ENCODE measurements around the gene SLC66A3.

SLC66A3 gene

GRCh38 chr2:11157731-11158130 lies 2.5 kb downstream of the SLC66A3 start:
- no peaks in the 10 kb centered on the region for H3K36me3 ChIP-seq
- no peaks in the 10 kb centered on the region for H3K4me1 ChIP-seq
- H3K27me3 ChIP-seq: no peaks in the 10 kb centered on the region
- no peak overlapping the region for H3K4me3 ChIP-seq (ENCODE audit: low read depth, low read length)
- TF ChIP-seq CTCF (IDR thresholded peaks at IDR 0.05; ENCODE audit: low read depth, low read length): no peak
- H3K9me3 ChIP-seq: no peaks in the 10 kb centered on the region
- no peak for DNase-seq

GRCh38 chr2:11158916-11159573 lies 3.8 kb downstream of the SLC66A3 start:
- no peaks in the 10 kb centered on the region for H3K9me3 ChIP-seq
- peaks cover 3% of the 10 kb centered on the region; the same call in 1 of the 2 replicates for H3K4me1 ChIP-seq
- peak; percentile 40 for DNase-seq
- no peak for TF ChIP-seq CTCF (IDR thresholded peaks at IDR 0.05; ENCODE audit: low read depth, low read length)
- H3K27me3 ChIP-seq: no peaks in the 10 kb centered on the region
- no peak overlapping the region for H3K4me3 ChIP-seq (ENCODE audit: low read depth, low read length)
- no peaks in the 10 kb centered on the region for H3K36me3 ChIP-seq

- TF ChIP-seq CTCF (IDR thresholded peaks at IDR 0.05; ENCODE audit: low read depth, low read length): no peak
- peaks cover 3% of the 10 kb centered on the region; the same call in 1 of the 2 replicates for H3K4me1 ChIP-seq
- DNase-seq: no peak
- no peaks in the 10 kb centered on the region for H3K9me3 ChIP-seq
- H3K27me3 ChIP-seq: no peaks in the 10 kb centered on the region
- no peaks in the 10 kb centered on the region for H3K36me3 ChIP-seq
- H3K4me3 ChIP-seq (ENCODE audit: low read depth, low read length): no peak overlapping the region
Observed at GRCh38 chr2:11159574-11160170, 4.4 kb downstream of the SLC66A3 start.

GRCh38 chr2:11160256-11160655 lies 5.0 kb downstream of the SLC66A3 start:
- peaks cover 3% of the 10 kb centered on the region; the same call in 1 of the 2 replicates for H3K4me1 ChIP-seq
- no peaks in the 10 kb centered on the region for H3K27me3 ChIP-seq
- H3K36me3 ChIP-seq: no peaks in the 10 kb centered on the region
- DNase-seq: no peak
- H3K9me3 ChIP-seq: no peaks in the 10 kb centered on the region
- no peak for TF ChIP-seq CTCF (IDR thresholded peaks at IDR 0.05; ENCODE audit: low read depth, low read length)
- H3K4me3 ChIP-seq (ENCODE audit: low read depth, low read length): no peak overlapping the region

- TF ChIP-seq CTCF (IDR thresholded peaks at IDR 0.05; ENCODE audit: low read depth, low read length): no peak
- peaks cover 3% of the 10 kb centered on the region; the same call in 1 of the 2 replicates for H3K4me1 ChIP-seq
- DNase-seq: no peak
- no peaks in the 10 kb centered on the region for H3K27me3 ChIP-seq
- H3K9me3 ChIP-seq: no peaks in the 10 kb centered on the region
- no peaks in the 10 kb centered on the region for H3K36me3 ChIP-seq
- no peak overlapping the region for H3K4me3 ChIP-seq (ENCODE audit: low read depth, low read length)
Observed at GRCh38 chr2:11160731-11161455, 5.6 kb downstream of the SLC66A3 start.

Measured in BE2C (cell line).